OCI-LY1 (cell line): Measurements from ENCODE around the gene CRTC1.

Experiments used
- H2AFZ ChIP-seq: fragments of 200-600 bp; sonication (generic), shearing (Covaris generic); 2 replicates; pipeline ENCODE4 v1.6.0; 2014; ENCODE audit warnings: antibody characterized with exemption, mild to moderate bottlenecking, low read length
- H3F3A ChIP-seq: fragments of 200-600 bp; sonication (generic), shearing (Covaris generic); 2 replicates; pipeline ENCODE4 v1.6.0; 2014; ENCODE audit warnings: mild to moderate bottlenecking, antibody characterized with exemption, low read length, moderate library complexity; ENCODE audit not compliant: insufficient read depth
- H3K27ac ChIP-seq: fragments of 200-600 bp; sonication (generic); 2 replicates; pipeline ENCODE4 v1.5.1; 2014; ENCODE audit warnings: low read length, mixed run types, mild to moderate bottlenecking, low read depth; ENCODE audit not compliant: poor library complexity, severe bottlenecking
- H3K27me3 ChIP-seq: fragments of 200-600 bp; sonication (generic); 2 replicates; pipeline ENCODE4 v1.6.0; 2014; ENCODE audit warnings: antibody characterized with exemption, mild to moderate bottlenecking, low read length, moderate library complexity; ENCODE audit not compliant: insufficient read depth
- H3K36me3 ChIP-seq: fragments of 200-600 bp; sonication (generic); 2 replicates; pipeline ENCODE4 v1.6.1; 2014; ENCODE audit warnings: mild to moderate bottlenecking, antibody characterized with exemption, low read length, moderate library complexity, mixed read lengths; ENCODE audit not compliant: insufficient read depth
- H3K4me1 ChIP-seq: fragments of 200-600 bp; sonication (generic); 2 replicates; pipeline ENCODE4 v1.5.1; 2014; ENCODE audit warnings: mild to moderate bottlenecking, low read length, moderate library complexity; ENCODE audit not compliant: insufficient read depth, severe bottlenecking
- H3K4me2 ChIP-seq: fragments of 200-600 bp; sonication (generic), shearing (Covaris generic); 2 replicates; pipeline ENCODE4 v1.6.1; 2014; ENCODE audit warnings: low read length
- H3K4me3 ChIP-seq: fragments of 200-600 bp; sonication (generic); 2 replicates; pipeline ENCODE4 v1.5.1; 2014; ENCODE audit warnings: low read length, low read depth, mild to moderate bottlenecking, mixed read lengths; ENCODE audit not compliant: poor library complexity, severe bottlenecking
- H3K79me2 ChIP-seq: fragments of 200-600 bp; shearing (Covaris generic); 2 replicates; pipeline ENCODE4 v1.6.1; 2016; ENCODE audit warnings: mixed run types, low read length, mixed read lengths; ENCODE audit not compliant: insufficient read depth
- H3K9ac ChIP-seq: fragments of 200-600 bp; sonication (generic), shearing (Covaris generic); 2 replicates; pipeline ENCODE4 v1.6.1; 2014; ENCODE audit warnings: mild to moderate bottlenecking, low read length, mixed read lengths
- H3K9me2 ChIP-seq: fragments of 200-600 bp; sonication (generic), shearing (Covaris generic); 2 replicates; pipeline ENCODE4 v1.6.1; 2014; ENCODE audit warnings: low read depth, mild to moderate bottlenecking, low read length, mixed read lengths
- H3K9me3 ChIP-seq: fragments of 200-600 bp; shearing (Covaris generic); 2 replicates; pipeline ENCODE4 v1.6.1; 2014; ENCODE audit warnings: low read length, mixed read lengths
- H4K20me1 ChIP-seq: fragments of 200-600 bp; sonication (generic), shearing (Covaris generic); 2 replicates; pipeline ENCODE4 v1.6.0; 2016; ENCODE audit warnings: mild to moderate bottlenecking, low read length; ENCODE audit not compliant: insufficient read depth
- EZH2 ChIP-seq: fragments of 200-600 bp; sonication (generic), shearing (Covaris generic); IDR thresholded peaks from 2 replicates; pipeline ENCODE4 v1.8.0; 2017; ENCODE audit warnings: borderline replicate concordance, mixed run types, mild to moderate bottlenecking, antibody characterized with exemption, low read length, moderate library complexity, mixed read lengths
- TF ChIP-seq, protein P1 (sequence below): fragments of 200-600 bp; sonication (generic), shearing (Covaris generic); IDR thresholded peaks from 2 replicates; pipeline ENCODE4 v1.5.1; 2017; ENCODE audit warnings: mild to moderate bottlenecking, antibody characterized with exemption, low read length, moderate library complexity, mixed read lengths

CRTC1 gene

DNA sequence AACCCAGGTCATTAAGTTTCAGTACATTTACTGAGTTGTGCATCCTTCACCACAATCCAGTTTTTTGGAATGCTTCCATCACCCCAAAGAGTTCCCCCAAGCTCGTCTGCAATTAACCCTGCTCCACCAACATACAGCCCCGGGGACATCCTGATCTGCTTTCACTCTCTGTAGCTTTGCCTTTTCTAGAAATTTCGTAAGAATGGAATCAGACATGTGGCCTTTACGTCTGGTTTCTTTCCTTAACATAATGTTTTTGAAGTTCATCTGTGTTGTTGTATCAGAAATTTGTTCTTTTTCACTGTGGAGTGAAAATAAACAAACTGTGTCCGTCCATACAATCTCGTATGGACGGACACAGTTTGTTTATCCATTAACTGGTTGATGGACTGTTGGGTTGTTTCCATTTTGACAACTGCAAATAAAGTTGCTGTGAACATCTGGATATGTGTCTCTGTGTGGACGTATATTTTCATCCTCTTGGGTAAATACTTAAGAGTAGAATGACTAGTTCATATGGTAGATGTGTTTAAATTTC is 43.7 kb upstream of the CRTC1 start:
- H4K20me1 ChIP-seq, result no peaks in the 10 kb centered on the region
- no peaks in the 10 kb centered on the region for H3F3A ChIP-seq
- H3K4me2 ChIP-seq, result no peak overlapping the region
- H3K9me3 ChIP-seq, result no peaks in the 10 kb centered on the region
- H3K4me1 ChIP-seq, result peaks cover 13% of the 10 kb centered on the region
- H3K79me2 ChIP-seq, result no peaks in the 10 kb centered on the region
- no peak overlapping the region for H3K27ac ChIP-seq
- H3K27me3 ChIP-seq, result no peaks in the 10 kb centered on the region
- no peak for TF ChIP-seq EZH2
- TF ChIP-seq, protein P1, sequence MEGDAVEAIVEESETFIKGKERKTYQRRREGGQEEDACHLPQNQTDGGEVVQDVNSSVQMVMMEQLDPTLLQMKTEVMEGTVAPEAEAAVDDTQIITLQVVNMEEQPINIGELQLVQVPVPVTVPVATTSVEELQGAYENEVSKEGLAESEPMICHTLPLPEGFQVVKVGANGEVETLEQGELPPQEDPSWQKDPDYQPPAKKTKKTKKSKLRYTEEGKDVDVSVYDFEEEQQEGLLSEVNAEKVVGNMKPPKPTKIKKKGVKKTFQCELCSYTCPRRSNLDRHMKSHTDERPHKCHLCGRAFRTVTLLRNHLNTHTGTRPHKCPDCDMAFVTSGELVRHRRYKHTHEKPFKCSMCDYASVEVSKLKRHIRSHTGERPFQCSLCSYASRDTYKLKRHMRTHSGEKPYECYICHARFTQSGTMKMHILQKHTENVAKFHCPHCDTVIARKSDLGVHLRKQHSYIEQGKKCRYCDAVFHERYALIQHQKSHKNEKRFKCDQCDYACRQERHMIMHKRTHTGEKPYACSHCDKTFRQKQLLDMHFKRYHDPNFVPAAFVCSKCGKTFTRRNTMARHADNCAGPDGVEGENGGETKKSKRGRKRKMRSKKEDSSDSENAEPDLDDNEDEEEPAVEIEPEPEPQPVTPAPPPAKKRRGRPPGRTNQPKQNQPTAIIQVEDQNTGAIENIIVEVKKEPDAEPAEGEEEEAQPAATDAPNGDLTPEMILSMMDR, result no peak
- H2AFZ ChIP-seq, result no peak overlapping the region
- H3K9me2 ChIP-seq, result no peaks in the 10 kb centered on the region
- no peak overlapping the region for H3K4me3 ChIP-seq
- H3K9ac ChIP-seq, result no peak overlapping the region
- H3K36me3 ChIP-seq, result no peaks in the 10 kb centered on the region

DNA sequence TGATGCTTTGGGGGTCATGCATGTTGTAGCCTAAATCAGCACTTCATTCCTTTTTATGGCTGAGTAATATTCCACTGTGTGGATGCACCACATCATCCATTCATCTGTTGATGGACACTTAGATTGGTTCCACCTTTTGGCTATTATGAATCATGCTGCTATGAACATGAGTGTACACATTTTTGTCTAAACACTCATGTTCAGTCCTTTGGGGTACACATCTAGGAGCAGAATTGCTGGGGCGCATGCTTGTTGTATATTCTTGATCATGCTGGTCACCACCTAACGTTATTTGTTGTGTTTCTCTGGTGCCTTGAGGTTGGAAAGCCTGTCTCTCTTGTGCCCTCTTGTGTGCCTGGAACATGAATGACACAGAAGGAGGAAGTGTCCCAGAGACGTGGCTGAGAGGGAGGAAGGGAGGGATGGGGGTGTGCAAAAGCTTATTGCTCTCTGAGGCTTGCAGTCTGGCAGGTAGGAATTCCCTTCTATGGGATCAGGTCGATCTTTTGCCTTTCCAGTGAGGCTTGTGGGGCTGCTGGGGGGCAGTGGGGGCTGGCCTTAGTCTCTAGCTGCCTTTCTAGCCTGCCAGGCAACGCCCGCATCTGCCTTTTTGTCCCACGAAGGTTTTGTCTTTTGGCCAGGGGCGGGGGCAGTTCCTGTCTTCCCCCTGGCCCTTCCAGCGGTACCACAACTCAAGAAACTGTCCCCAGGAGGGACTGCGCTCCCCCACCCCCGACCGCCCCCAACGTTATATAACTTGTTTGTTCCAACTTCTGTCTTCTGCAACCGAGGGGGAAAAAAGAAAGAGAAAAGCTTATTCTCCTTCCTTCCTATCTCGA is 39.1 kb upstream of the CRTC1 start:
- Histone ChIP-seq H3K9me3 (no peaks in the 10 kb centered on the region), H3K9ac (no peak overlapping the region), H3K4me3 (no peak overlapping the region), H3K36me3 (no peaks in the 10 kb centered on the region), H3F3A (no peaks in the 10 kb centered on the region), H3K4me2 (no peak overlapping the region), H4K20me1 (no peaks in the 10 kb centered on the region), H3K9me2 (no peaks in the 10 kb centered on the region), H3K27me3 (peaks cover 7% of the 10 kb centered on the region; the same call in 1 of the 2 replicates), H3K4me1 (no peaks in the 10 kb centered on the region), H3K79me2 (no peaks in the 10 kb centered on the region), H3K27ac (no peak overlapping the region), H2AFZ (no peak overlapping the region)
- TF ChIP-seq EZH2, result no peak
- TF ChIP-seq, protein P1, result peak; percentile 31; the same call in 1 of the 2 replicates

DNA sequence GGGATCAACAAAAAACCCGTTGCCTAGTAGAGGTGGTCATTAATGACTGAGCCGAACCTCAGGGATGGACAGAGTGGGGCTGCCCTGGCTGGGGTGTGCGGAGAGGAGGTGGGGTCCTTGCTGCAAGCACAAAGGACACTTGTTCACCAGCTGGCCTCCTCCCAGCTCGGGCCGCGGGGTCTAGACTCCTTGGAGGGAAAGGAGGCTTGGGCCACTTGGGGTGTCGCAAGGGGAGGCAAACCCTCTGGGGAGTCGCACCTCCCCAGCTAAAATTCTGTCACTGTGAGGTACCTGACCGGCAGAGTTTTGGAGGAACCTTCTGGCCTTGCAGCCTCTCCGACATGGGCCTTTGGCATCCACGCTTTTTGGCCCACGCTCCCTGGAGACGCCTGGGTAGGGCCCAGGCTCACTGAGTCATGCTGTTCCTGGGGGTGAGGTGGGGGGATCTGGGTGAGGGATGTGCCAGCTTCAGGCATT is 38.4 kb upstream of the CRTC1 start:
- no peaks in the 10 kb centered on the region for H3F3A ChIP-seq
- H3K79me2 ChIP-seq, result no peaks in the 10 kb centered on the region
- no peaks in the 10 kb centered on the region for H3K4me1 ChIP-seq
- H3K9me3 ChIP-seq, result no peaks in the 10 kb centered on the region
- H3K9me2 ChIP-seq, result no peaks in the 10 kb centered on the region
- H3K36me3 ChIP-seq, result no peaks in the 10 kb centered on the region
- TF ChIP-seq, protein P1, result no peak
- TF ChIP-seq EZH2, result no peak
- H3K27ac ChIP-seq, result no peak overlapping the region
- H3K9ac ChIP-seq, result no peak overlapping the region
- H3K4me2 ChIP-seq, result no peak overlapping the region
- no peaks in the 10 kb centered on the region for H4K20me1 ChIP-seq
- H2AFZ ChIP-seq, result no peak overlapping the region
- peaks cover 11% of the 10 kb centered on the region; the same call in 1 of the 2 replicates for H3K27me3 ChIP-seq
- no peak overlapping the region for H3K4me3 ChIP-seq
